HEK293T (cell line): ENCODE results near the gene OR4K14.

Source experiments
- CTCF ChIA-PET: fragments of 350-600 bp; formaldehyde crosslinking; extraction: SDS; loops from one replicate; lab custom pipeline; 2021; ENCODE audit warnings: antibody characterized with exemption, inconsistent platforms; lab: Yijun Ruan, JAX
- POLR2A ChIA-PET: fragments of 350-600 bp; formaldehyde crosslinking; extraction: SDS; loops from one replicate; lab custom pipeline; 2020; ENCODE audit warnings: antibody characterized with exemption, inconsistent platforms; lab: Yijun Ruan, JAX
- DNase-seq: peaks from one replicate; pipeline ENCODE4 v3.0.0; 2012; ENCODE audit warnings: mixed read lengths; ENCODE audit errors: extremely low spot score
- ARNT ChIP-seq: fragments of 450-650 bp; IDR thresholded peaks from 2 replicates; pipeline ENCODE4 v1.6.1; 2017; ENCODE audit warnings: mild to moderate bottlenecking
- BHLHE40 ChIP-seq: fragments of 450-650 bp; IDR thresholded peaks from 2 replicates; pipeline ENCODE4 v1.6.1; 2016; ENCODE audit warnings: mild to moderate bottlenecking, moderate library complexity, borderline replicate concordance
- CTBP1 ChIP-seq: fragments of 450-650 bp; IDR thresholded peaks from 2 replicates; pipeline ENCODE4 v1.6.1; 2016; ENCODE audit warnings: borderline replicate concordance
- ELF4 ChIP-seq: fragments of 450-650 bp; IDR thresholded peaks from 2 replicates; pipeline ENCODE4 v1.6.1; 2017; ENCODE audit warnings: antibody characterized with exemption
- FOXA1 ChIP-seq: fragments of 450-650 bp; IDR thresholded peaks from 2 replicates; pipeline ENCODE4 v1.6.1; 2016; ENCODE audit warnings: mild to moderate bottlenecking
- FOXK2 ChIP-seq: fragments of 450-650 bp; IDR thresholded peaks from 2 replicates; pipeline ENCODE4 v1.6.1; 2016; ENCODE audit warnings: mild to moderate bottlenecking
- FOXM1 ChIP-seq: fragments of 450-650 bp; IDR thresholded peaks from 2 replicates; pipeline ENCODE4 v1.6.1; 2017; ENCODE audit warnings: mild to moderate bottlenecking, borderline replicate concordance
- HDGF ChIP-seq: fragments of 450-650 bp; IDR thresholded peaks from 2 replicates; pipeline ENCODE4 v1.6.1; 2017; ENCODE audit warnings: antibody characterized with exemption, borderline replicate concordance
- L3MBTL2 ChIP-seq: fragments of 450-650 bp; conservative IDR thresholded peaks from 2 replicates; pipeline ENCODE4 v1.6.1; 2016; ENCODE audit warnings: mild to moderate bottlenecking
- LEF1 ChIP-seq: fragments of 450-650 bp; IDR thresholded peaks from 2 replicates; pipeline ENCODE4 v1.6.1; 2017; ENCODE audit warnings: mild to moderate bottlenecking, borderline replicate concordance
- NFRKB ChIP-seq: fragments of 450-650 bp; IDR thresholded peaks from 2 replicates; pipeline ENCODE4 v1.6.1; 2016; ENCODE audit warnings: mild to moderate bottlenecking, moderate library complexity
- SP1 ChIP-seq: fragments of 450-650 bp; IDR thresholded peaks from 2 replicates; pipeline ENCODE4 v1.6.1; 2017
- SUZ12 ChIP-seq: fragments of 450-650 bp; IDR thresholded peaks from 2 replicates; pipeline ENCODE4 v1.6.1; 2016; ENCODE audit warnings: mild to moderate bottlenecking
- TARDBP ChIP-seq: fragments of 450-650 bp; IDR thresholded peaks from 2 replicates; pipeline ENCODE4 v1.6.1; 2016
- ZNF384 ChIP-seq: fragments of 450-650 bp; IDR thresholded peaks from 2 replicates; pipeline ENCODE4 v1.6.1; 2016
- TF ChIP-seq, protein P1 (sequence below): fragments of 450-650 bp; IDR thresholded peaks from 2 replicates; pipeline ENCODE4 v1.6.1; 2016

OR4K14 gene, protein sequence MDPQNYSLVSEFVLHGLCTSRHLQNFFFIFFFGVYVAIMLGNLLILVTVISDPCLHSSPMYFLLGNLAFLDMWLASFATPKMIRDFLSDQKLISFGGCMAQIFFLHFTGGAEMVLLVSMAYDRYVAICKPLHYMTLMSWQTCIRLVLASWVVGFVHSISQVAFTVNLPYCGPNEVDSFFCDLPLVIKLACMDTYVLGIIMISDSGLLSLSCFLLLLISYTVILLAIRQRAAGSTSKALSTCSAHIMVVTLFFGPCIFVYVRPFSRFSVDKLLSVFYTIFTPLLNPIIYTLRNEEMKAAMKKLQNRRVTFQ

DNA sequence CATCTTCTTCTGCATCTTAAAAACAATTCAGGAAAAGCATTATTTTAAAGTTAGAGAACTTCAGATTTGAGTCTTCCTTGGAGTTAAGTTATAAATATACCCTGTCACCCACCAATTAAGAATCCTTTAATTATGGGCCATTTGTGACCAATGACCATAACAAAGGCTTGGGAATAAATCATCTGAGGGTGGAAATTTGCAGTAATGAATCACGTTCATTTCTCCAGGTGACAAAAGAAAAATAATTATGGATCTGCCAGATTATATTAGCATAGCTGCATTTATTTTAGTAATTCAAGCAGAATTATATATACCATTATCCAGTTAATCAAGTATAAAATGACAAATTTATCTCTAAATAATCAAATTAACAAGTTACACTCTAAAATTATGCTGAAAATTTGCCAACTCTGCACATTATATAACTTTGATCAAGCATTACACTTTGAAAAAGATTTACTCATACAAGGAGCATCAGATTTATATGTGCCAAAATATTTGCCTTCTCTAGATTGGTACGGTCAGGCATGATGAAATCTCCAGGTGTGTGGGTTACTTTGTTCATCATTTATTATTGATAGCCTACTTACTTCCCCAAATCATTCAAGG lies at the start of gene OR4K14:
Gene OR4K14, minus strand, starts transcription at position 51 of the 609 bp plus-strand sequence. CDS start 4,114 bp downstream, outside the sequence.
- DNase-seq: no peak
- ChIA-PET POLR2A (no interaction called here), CTCF (no interaction called here)
- no peak for TF ChIP-seq ZNF384
- TF ChIP-seq BHLHE40: no peak
- TF ChIP-seq FOXA1: no peak
- TF ChIP-seq ARNT: no peak
- no peak for TF ChIP-seq SUZ12
- no peak for TF ChIP-seq TARDBP

DNA sequence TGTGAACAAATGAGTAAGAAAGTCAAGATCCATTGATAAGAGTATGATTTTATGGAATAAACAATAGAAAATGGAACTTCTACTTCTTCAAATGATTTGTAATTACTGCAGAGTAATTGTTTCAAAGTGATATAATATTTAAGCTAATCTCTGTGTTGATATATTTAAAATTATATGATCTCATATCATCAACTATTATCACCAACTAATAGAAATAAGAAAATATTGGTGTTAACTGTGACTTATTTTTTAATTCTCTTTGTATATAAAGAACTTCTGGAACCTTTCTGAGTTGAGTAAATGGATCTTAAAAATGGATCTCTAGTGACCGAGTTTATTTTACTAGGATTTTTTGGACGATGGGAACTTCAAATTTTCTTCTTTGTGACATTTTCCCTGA lies 40.6 kb upstream of the OR4K14 start, which contains the start of gene OR4L1:
Gene OR4L1, plus strand, starts transcription at position 301 of the 400 bp plus-strand sequence. Its CDS starts 0 bp downstream, at position 301.
- TF ChIP-seq CTBP1: no peak
- no peak for TF ChIP-seq ELF4
- TF ChIP-seq HDGF: no peak
- TF ChIP-seq, protein P1, sequence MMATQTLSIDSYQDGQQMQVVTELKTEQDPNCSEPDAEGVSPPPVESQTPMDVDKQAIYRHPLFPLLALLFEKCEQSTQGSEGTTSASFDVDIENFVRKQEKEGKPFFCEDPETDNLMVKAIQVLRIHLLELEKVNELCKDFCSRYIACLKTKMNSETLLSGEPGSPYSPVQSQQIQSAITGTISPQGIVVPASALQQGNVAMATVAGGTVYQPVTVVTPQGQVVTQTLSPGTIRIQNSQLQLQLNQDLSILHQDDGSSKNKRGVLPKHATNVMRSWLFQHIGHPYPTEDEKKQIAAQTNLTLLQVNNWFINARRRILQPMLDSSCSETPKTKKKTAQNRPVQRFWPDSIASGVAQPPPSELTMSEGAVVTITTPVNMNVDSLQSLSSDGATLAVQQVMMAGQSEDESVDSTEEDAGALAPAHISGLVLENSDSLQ: no peak
- no peak for TF ChIP-seq NFRKB
- no peak for TF ChIP-seq SUZ12
- CTCF ChIA-PET: no interaction called here
- no peak for DNase-seq
- POLR2A ChIA-PET: no interaction called here

DNA sequence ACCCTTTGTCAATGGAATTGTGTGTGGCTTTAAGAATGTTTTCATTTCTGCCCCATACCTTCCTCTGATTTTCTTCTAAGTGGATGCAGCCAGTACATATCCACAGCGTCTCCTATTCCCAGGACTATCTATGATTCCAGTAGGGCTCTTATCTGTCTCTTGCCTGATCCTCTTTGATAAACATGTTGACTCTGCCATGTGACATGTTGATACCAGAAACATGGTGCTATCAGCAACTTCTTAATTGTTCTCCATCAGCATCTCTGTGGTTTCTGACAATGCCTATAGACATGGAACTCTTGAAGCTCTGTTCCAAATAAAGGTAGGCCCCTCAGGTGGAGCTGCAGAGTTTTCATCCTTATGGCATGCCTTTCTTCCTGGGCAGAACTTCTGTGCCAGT lies 29.1 kb upstream of the OR4K14 start:
- TF ChIP-seq L3MBTL2: no peak
- TF ChIP-seq, protein P1: no peak
- TF ChIP-seq ZNF384: no peak
- TF ChIP-seq SUZ12: no peak
- TF ChIP-seq BHLHE40: no peak
- TF ChIP-seq FOXA1: no peak
- no peak for TF ChIP-seq NFRKB
- no peak for TF ChIP-seq ARNT
- no peak for TF ChIP-seq TARDBP
- TF ChIP-seq CTBP1: no peak
- no peak for TF ChIP-seq HDGF
- CTCF ChIA-PET: no interaction called here
- POLR2A ChIA-PET: no interaction called here
- no peak for DNase-seq

DNA sequence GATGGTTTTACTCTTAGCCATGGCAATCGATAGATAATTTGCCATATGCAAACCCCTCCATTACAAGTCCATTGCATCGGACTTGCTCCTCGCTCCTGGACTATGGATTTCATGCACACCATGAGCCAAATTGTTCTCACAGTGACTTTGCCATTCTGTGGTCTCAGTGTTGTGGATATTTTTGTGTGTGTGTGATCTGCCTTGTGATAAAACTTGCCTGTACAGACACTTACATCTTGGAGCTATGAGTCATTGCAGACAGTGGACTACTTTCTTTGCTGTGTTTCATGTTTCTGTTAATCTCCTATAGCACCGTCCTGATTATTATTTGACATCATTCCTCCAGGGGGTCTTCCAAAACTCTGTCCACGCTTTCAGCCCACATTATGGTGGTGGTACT lies 25.1 kb upstream of the OR4K14 start:
- DNase-seq: no peak
- ChIA-PET CTCF (no interaction called here), POLR2A (no interaction called here)
- TF ChIP-seq FOXM1 (no peak), FOXK2 (no peak), BHLHE40 (no peak), LEF1 (no peak), NFRKB (no peak), ZNF384 (no peak), ARNT (no peak), ELF4 (no peak), FOXA1 (no peak), SUZ12 (no peak), L3MBTL2 (no peak), CTBP1 (no peak), SP1 (no peak), TARDBP (no peak), HDGF (no peak)
- TF ChIP-seq, protein P1: no peak

DNA sequence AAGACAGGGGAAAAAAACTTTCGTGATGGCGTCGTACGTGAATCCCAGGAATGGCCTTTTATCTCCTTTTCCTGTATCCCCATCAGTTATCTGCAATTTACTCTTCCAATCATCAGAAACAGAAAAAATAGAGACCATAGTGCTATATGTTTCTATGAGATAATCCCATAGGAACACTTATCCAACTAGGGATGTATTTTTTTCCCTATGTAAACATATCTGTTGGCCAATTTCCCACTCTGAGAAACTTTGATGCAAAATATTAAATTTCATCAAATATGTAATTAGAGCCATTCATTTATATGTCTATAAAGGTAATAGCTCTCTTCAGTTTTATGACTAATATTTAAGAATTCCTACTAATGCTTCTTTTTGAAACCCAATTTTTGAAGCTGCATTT lies 16.8 kb upstream of the OR4K14 start, which contains the start of gene OR4K13:
Gene OR4K13, minus strand, starts transcription at position 101 of the 400 bp plus-strand sequence. CDS start 1,280 bp downstream, outside the sequence.
- DNase-seq: no peak
- POLR2A ChIA-PET: no interaction called here
- CTCF ChIA-PET: no interaction called here
- TF ChIP-seq SUZ12: no peak
- TF ChIP-seq FOXM1: no peak
- no peak for TF ChIP-seq ARNT
- no peak for TF ChIP-seq ELF4
- no peak for TF ChIP-seq LEF1
- no peak for TF ChIP-seq SP1
- TF ChIP-seq, protein P1: no peak
- no peak for TF ChIP-seq BHLHE40
- TF ChIP-seq HDGF: no peak
- no peak for TF ChIP-seq ZNF384
- no peak for TF ChIP-seq CTBP1
- no peak for TF ChIP-seq NFRKB

DNA sequence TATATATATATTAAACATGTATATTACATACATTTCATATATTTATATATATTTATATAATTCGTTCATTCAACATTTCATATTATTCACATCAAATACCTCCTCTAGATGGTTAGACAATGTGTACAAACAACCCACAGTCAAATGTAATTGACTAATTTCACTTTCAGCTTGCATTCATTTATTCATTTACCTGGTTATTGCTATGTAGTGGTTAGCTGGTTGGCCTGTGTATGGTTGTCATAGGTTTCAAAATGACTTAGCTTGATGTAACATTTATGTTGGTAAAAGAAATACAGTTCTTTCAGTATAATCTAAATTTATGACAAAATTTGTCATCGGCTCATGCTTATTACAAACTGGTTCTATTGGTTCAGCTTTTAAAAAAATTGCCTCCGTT lies 16.3 kb upstream of the OR4K14 start:
- no peak for TF ChIP-seq LEF1
- TF ChIP-seq FOXM1: no peak
- TF ChIP-seq, protein P1: no peak
- no peak for TF ChIP-seq CTBP1
- no peak for TF ChIP-seq TARDBP
- ChIA-PET POLR2A (no interaction called here), CTCF (no interaction called here)
- DNase-seq: no peak
